Astrocyte (in vitro differentiated cells and primary cell): Measurements from ENCODE around the gene SLC22A31. TPM values are rescaled to one million over a fixed set of nuclear protein-coding genes. Genes with fewer than 3 reads are reported as not detected.
"Not testable (repeated sequence)": the region's sequence is repeated elsewhere in the genome, so short reads cannot be mapped to it uniquely, and the experiment has no call there.

ENCODE experiments used
- DNase-seq: peaks from one replicate; pipeline ENCODE4 v3.0.0-alpha.2; 2010; ENCODE audit warnings: low read depth
- FAIRE-seq: peaks from 2 replicates; lab custom pipeline; 2011; peaks lifted over from hg19 to GRCh38; lab: Jason Lieb, UNC
- H2AFZ ChIP-seq: 2 replicates; pipeline ENCODE4 v1.6.0; 2012; ENCODE audit warnings: low read depth, low read length, inconsistent platforms
- H3K27ac ChIP-seq: 2 replicates; pipeline ENCODE4 v1.5.1; 2011; ENCODE audit warnings: low read depth, low read length, inconsistent platforms
- H3K27me3 ChIP-seq: 2 replicates; pipeline ENCODE4 v1.6.0; 2011; ENCODE audit warnings: low read length, inconsistent platforms; ENCODE audit not compliant: insufficient read depth
- H3K36me3 ChIP-seq: 2 replicates; pipeline ENCODE4 v1.5.1; 2011; ENCODE audit warnings: low read length, inconsistent platforms; ENCODE audit not compliant: insufficient read depth
- H3K4me1 ChIP-seq: 2 replicates; pipeline ENCODE4 v1.5.1; 2011; ENCODE audit warnings: low read length, inconsistent platforms; ENCODE audit not compliant: insufficient read depth
- H3K4me2 ChIP-seq: 2 replicates; pipeline ENCODE4 v1.6.0; 2012; ENCODE audit warnings: low read length, inconsistent platforms
- H3K4me3 ChIP-seq: 2 replicates; pipeline ENCODE4 v1.5.1; 2011; ENCODE audit warnings: low read depth, mild to moderate bottlenecking, low read length, inconsistent platforms; ENCODE audit not compliant: insufficient read depth
- H3K79me2 ChIP-seq: 2 replicates; pipeline ENCODE4 v1.6.0; 2012; ENCODE audit warnings: mild to moderate bottlenecking, low read length, inconsistent platforms; ENCODE audit not compliant: insufficient read depth
- H3K9ac ChIP-seq: 2 replicates; pipeline ENCODE4 v1.6.0; 2012; ENCODE audit warnings: mild to moderate bottlenecking, low read length, inconsistent platforms
- H3K9me3 ChIP-seq: 2 replicates; pipeline ENCODE4 v1.5.1; 2012; ENCODE audit warnings: low read depth, mild to moderate bottlenecking, low read length, inconsistent platforms; ENCODE audit not compliant: insufficient read depth
- H4K20me1 ChIP-seq: 2 replicates; pipeline ENCODE4 v1.6.0; 2012; ENCODE audit warnings: low read length, inconsistent platforms; ENCODE audit not compliant: insufficient read depth
- H3K27ac Mint-ChIP-seq: one replicate; pipeline ENCODE4 v1.8.0; 2021; ENCODE audit warnings: mild to moderate bottlenecking, mixed read lengths; ENCODE audit not compliant: unreplicated experiment
- H3K27me3 Mint-ChIP-seq: one replicate; pipeline ENCODE4 v1.8.0; 2021; ENCODE audit warnings: low read depth, mixed read lengths; ENCODE audit not compliant: unreplicated experiment
- H3K36me3 Mint-ChIP-seq: one replicate; pipeline ENCODE4 v1.8.0; 2021; ENCODE audit warnings: low read depth, mixed read lengths; ENCODE audit not compliant: unreplicated experiment
- H3K4me1 Mint-ChIP-seq: one replicate; pipeline ENCODE4 v1.8.0; 2021; ENCODE audit warnings: low read depth, mixed read lengths; ENCODE audit not compliant: unreplicated experiment
- H3K4me3 Mint-ChIP-seq: one replicate; pipeline ENCODE4 v1.8.0; 2021; ENCODE audit warnings: mild to moderate bottlenecking, moderate library complexity, mixed read lengths; ENCODE audit not compliant: unreplicated experiment
- H3K9me3 Mint-ChIP-seq: one replicate; pipeline ENCODE4 v1.8.0; 2021; ENCODE audit warnings: mild to moderate bottlenecking, mixed read lengths; ENCODE audit not compliant: unreplicated experiment
- CTCF ChIP-seq: IDR thresholded peaks from 2 replicates; pipeline ENCODE4 v1.5.1; 2011; ENCODE audit warnings: low read depth, mild to moderate bottlenecking, inconsistent platforms, low read length, moderate library complexity; ENCODE audit not compliant: insufficient read depth
- EZH2 ChIP-seq: IDR thresholded peaks from 2 replicates; pipeline ENCODE4 v1.6.1; 2012; ENCODE audit warnings: mild to moderate bottlenecking, low read length, inconsistent platforms; ENCODE audit not compliant: insufficient read depth
- total RNA-seq: library from RNA; stranded (reverse); gene quantifications from 2 replicates; pipeline ENCODE4 v1.2.1, GENCODE V29; 2021

SLC22A31 gene
- total RNA-seq, 1 donor from 2014 or later = 1.3 TPM

GRCh38 chr16:89187032-89187769 is 13.1 kb downstream of the SLC22A31 start:
- H3K4me1 ChIP-seq = no peaks in the 10 kb centered on the region
- Mint-ChIP-seq H3K27me3 (peaks cover 16% of the 10 kb centered on the region), H3K27ac (no peak overlapping the region), H3K9me3 (no peaks in the 10 kb centered on the region), H3K36me3 (no peaks in the 10 kb centered on the region), H3K4me1 (no peaks in the 10 kb centered on the region), H3K4me3 (no peak overlapping the region)
- no peak overlapping the region for H3K4me2 ChIP-seq
- H3K27me3 ChIP-seq = peaks cover 4% of the 10 kb centered on the region
- FAIRE-seq (no peak), DNase-seq (no peak)
- no peaks in the 10 kb centered on the region for H3K79me2 ChIP-seq
- TF ChIP-seq CTCF = no peak
- no peak for TF ChIP-seq EZH2
- no peak overlapping the region for H3K9ac ChIP-seq
- no peak overlapping the region for H2AFZ ChIP-seq
- H3K9me3 ChIP-seq = no peaks in the 10 kb centered on the region
- no peak overlapping the region for H3K27ac ChIP-seq
- H3K36me3 ChIP-seq = no peaks in the 10 kb centered on the region
- no peak overlapping the region for H3K4me3 ChIP-seq
- H4K20me1 ChIP-seq = peaks cover 11% of the 10 kb centered on the region

DNA sequence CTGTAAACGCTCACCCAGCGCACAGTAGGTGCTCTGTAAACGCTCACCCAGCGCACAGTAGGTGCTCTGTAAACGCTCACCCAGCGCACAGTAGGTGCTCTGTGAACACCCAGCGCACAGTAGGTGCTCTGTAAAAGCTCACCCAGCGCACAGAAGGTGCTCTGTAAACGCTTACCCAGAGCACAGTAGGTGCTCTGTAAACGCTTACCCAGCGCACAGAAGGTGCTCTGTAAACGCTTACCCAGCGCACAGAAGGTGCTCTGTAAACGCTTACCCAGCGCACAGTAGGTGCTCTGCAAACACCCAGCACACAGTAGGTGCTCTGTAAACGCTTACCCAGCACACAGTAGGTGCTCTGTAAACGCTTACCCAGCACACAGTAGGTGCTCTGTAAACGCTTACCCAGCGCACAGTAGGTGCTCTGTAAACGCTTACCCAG is 13.7 kb downstream of the SLC22A31 start:
- not testable (repeated sequence) for H3K4me3 ChIP-seq, H3K36me3 Mint-ChIP-seq, FAIRE-seq, H3K27ac ChIP-seq, H3K4me1 Mint-ChIP-seq, H3K9me3 ChIP-seq, H3K9me3 Mint-ChIP-seq, H3K79me2 ChIP-seq, H3K4me2 ChIP-seq, H3K9ac ChIP-seq, H3K27ac Mint-ChIP-seq, DNase-seq, H3K36me3 ChIP-seq, H2AFZ ChIP-seq, H3K4me1 ChIP-seq, H3K4me3 Mint-ChIP-seq, H3K27me3 ChIP-seq
- H4K20me1 ChIP-seq = peaks cover 11% of the 10 kb centered on the region
- H3K27me3 Mint-ChIP-seq = peaks cover 17% of the 10 kb centered on the region

GRCh38 chr16:89185887-89186592 is 14.3 kb downstream of the SLC22A31 start:
- not testable (repeated sequence) for H3K4me3 ChIP-seq, FAIRE-seq

More at GRCh38 chr16:89185887-89186592, 14.3 kb downstream of the SLC22A31 start:
- DNase-seq, H3K4me1 ChIP-seq, H3K27ac Mint-ChIP-seq, H3K79me2 ChIP-seq, H3K27ac ChIP-seq, H4K20me1 ChIP-seq, H3K4me2 ChIP-seq, H3K36me3 Mint-ChIP-seq, H3K9me3 ChIP-seq, H2AFZ ChIP-seq, H3K9me3 Mint-ChIP-seq, H3K4me1 Mint-ChIP-seq, H3K27me3 ChIP-seq, H3K36me3 ChIP-seq, H3K9ac ChIP-seq, H3K4me3 Mint-ChIP-seq: not testable (repeated sequence)
- H3K27me3 Mint-ChIP-seq = peaks cover 18% of the 10 kb centered on the region
